A673 (cell line): ENCODE data around the gene C1QTNF8. TPM values are rescaled to one million over a fixed set of nuclear protein-coding genes. Genes with fewer than 3 reads are reported as not detected.
A peak's percentile ranks its signal among the peaks of the same experiment; 100 is the strongest.

ENCODE experiments used
- BruUV-seq: library from RNA; stranded (reverse); fragments of 400-500 nt; replicated peaks from 2 replicates; lab custom pipeline; 2021; lab: Mats Ljungman, UMichigan
- CTCF ChIA-PET: fragments of 300-600 bp; sonication (Branson Sonifier 250); formaldehyde crosslinking; loops from one replicate; lab custom pipeline; 2022; ENCODE audit warnings: antibody characterized with exemption; lab: Charles Lee
- POLR2A ChIA-PET: fragments of 300-600 bp; sonication (Branson Sonifier 250); formaldehyde crosslinking; loops from one replicate; lab custom pipeline; 2022; ENCODE audit warnings: antibody characterized with exemption; ENCODE audit not compliant: low non-redundant PET; lab: Charles Lee
- DNase-seq: peaks from one replicate; pipeline ENCODE4 v3.0.0-alpha.2; 2015; ENCODE audit warnings: low spot score
- H3K27ac ChIP-seq: fragments of 200-600 bp; sonication (generic); 2 replicates; pipeline ENCODE4 v1.5.1; 2016; ENCODE audit warnings: mixed run types, low read depth, mild to moderate bottlenecking, mixed read lengths, antibody characterized with exemption, low read length; ENCODE audit not compliant: poor library complexity, severe bottlenecking
- H3K27me3 ChIP-seq: fragments of 200-600 bp; sonication (generic); replicated peaks from 2 replicates; pipeline ENCODE4 v1.6.1; 2017; ENCODE audit warnings: mixed run types, low read depth, mild to moderate bottlenecking, mixed read lengths, antibody characterized with exemption, low read length; ENCODE audit not compliant: insufficient read depth, poor library complexity
- H3K36me3 ChIP-seq: fragments of 200-600 bp; sonication (generic); 2 replicates; pipeline ENCODE4 v1.6.1; 2016; ENCODE audit warnings: mixed run types, mild to moderate bottlenecking, mixed read lengths, antibody characterized with exemption, low read length; ENCODE audit not compliant: insufficient read depth, poor library complexity, severe bottlenecking
- H3K4me1 ChIP-seq: fragments of 200-600 bp; sonication (generic); 2 replicates; pipeline ENCODE4 v1.6.1; 2017; ENCODE audit warnings: mixed run types, mild to moderate bottlenecking, mixed read lengths, antibody characterized with exemption, low read length; ENCODE audit not compliant: insufficient read depth, poor library complexity, severe bottlenecking
- H3K4me3 ChIP-seq: fragments of 200-600 bp; sonication (generic); 2 replicates; pipeline ENCODE4 v1.5.1; 2016; ENCODE audit warnings: low read depth, mixed run types, mild to moderate bottlenecking, mixed read lengths, low read length; ENCODE audit not compliant: poor library complexity, severe bottlenecking
- H3K9me3 ChIP-seq: fragments of 200-600 bp; sonication (generic); 2 replicates; pipeline ENCODE4 v1.6.1; 2016; ENCODE audit warnings: mixed run types, low read depth, mild to moderate bottlenecking, mixed read lengths, antibody characterized with exemption, low read length; ENCODE audit not compliant: poor library complexity, severe bottlenecking
- EZH2 ChIP-seq: fragments of 200-600 bp; sonication (generic); IDR thresholded peaks from 2 replicates; pipeline ENCODE4 v1.6.1; 2017; ENCODE audit warnings: borderline replicate concordance, low read depth, mild to moderate bottlenecking, mixed read lengths, antibody characterized with exemption, low read length; ENCODE audit not compliant: poor library complexity, severe bottlenecking
- intact Hi-C: fragments of 100-400 bp; cut with micrococcal nuclease; formaldehyde crosslinking; loops from one replicate; pipeline ENCODE4 v1.10.0; 2022; ENCODE audit not compliant: unreplicated experiment
- total RNA-seq: library from RNA; stranded (reverse); gene quantifications from 2 replicates; pipeline ENCODE4 v1.2.3, GENCODE V29; 2021
- TF ChIP-seq, protein P1 (sequence below): fragments of 300-800, 200-600 bp; sonication (generic); conservative IDR thresholded peaks from 2 replicates; pipeline ENCODE4 v1.5.1; 2017; ENCODE audit warnings: low read depth, mild to moderate bottlenecking, antibody characterized with exemption, low read length, moderate library complexity, mixed read lengths

C1QTNF8 gene
- total RNA-seq, 1 experiment from 2014 or later, result not detected

DNA sequence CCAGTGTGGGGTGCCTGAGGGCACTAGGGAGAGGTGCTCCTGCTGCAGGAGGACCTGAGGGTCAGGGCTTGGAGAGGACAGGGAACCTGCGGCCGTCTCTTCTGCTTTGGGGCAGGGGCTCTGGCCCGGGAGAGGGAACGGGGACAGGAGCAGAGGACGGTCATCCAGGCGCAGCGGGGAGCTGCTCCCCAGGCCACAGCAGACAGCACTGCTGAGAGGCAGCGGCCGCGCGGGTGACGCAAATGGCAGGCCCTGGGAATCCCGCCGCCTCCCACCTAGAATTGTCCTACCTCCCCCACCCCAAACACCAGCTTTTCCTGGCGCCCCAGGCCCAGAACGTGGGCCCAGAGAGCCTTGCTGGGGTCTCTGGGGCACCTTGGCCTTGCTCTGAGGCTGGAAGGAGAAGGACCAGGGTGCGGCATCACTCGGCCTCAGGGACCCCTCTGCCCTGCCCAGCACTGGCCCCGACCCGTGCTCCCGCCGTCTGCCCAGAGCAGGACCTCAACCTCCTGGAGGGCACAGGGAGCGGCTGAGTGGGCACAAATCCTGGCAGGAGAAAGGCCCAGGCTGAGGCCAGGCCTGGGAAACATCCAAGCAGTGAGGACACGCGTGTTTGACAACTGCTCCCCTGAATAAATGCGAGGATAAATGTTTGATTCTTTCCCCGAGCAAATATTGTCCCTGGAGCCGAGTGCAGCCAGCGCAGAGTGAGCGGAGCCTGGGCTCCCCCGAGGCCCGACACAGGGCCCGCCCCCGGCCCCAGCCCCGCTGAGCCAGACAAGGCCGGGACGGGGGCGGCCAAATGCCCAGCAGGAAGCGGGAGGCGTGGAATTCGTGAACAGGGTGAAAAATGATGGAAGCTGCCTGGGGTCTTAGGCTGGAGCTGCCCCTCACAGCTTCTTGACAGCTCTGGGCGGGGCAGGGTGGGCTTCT lies 15.0 kb downstream of the C1QTNF8 start:
- Histone ChIP-seq H3K27me3 (no peaks in the 10 kb centered on the region), H3K4me1 (peaks cover 6% of the 10 kb centered on the region), H3K36me3 (no peaks in the 10 kb centered on the region), H3K27ac (no peak overlapping the region), H3K9me3 (no peaks in the 10 kb centered on the region), H3K4me3 (no peak overlapping the region)
- CTCF ChIA-PET, result no interaction called here
- TF ChIP-seq, protein P1, sequence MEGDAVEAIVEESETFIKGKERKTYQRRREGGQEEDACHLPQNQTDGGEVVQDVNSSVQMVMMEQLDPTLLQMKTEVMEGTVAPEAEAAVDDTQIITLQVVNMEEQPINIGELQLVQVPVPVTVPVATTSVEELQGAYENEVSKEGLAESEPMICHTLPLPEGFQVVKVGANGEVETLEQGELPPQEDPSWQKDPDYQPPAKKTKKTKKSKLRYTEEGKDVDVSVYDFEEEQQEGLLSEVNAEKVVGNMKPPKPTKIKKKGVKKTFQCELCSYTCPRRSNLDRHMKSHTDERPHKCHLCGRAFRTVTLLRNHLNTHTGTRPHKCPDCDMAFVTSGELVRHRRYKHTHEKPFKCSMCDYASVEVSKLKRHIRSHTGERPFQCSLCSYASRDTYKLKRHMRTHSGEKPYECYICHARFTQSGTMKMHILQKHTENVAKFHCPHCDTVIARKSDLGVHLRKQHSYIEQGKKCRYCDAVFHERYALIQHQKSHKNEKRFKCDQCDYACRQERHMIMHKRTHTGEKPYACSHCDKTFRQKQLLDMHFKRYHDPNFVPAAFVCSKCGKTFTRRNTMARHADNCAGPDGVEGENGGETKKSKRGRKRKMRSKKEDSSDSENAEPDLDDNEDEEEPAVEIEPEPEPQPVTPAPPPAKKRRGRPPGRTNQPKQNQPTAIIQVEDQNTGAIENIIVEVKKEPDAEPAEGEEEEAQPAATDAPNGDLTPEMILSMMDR, result no peak
- TF ChIP-seq EZH2, result no peak
- peak; percentile 42 for DNase-seq
- POLR2A ChIA-PET, result no interaction called here
- intact Hi-C loops, result no loop called here
- no TSS peak for BruUV-seq

DNA sequence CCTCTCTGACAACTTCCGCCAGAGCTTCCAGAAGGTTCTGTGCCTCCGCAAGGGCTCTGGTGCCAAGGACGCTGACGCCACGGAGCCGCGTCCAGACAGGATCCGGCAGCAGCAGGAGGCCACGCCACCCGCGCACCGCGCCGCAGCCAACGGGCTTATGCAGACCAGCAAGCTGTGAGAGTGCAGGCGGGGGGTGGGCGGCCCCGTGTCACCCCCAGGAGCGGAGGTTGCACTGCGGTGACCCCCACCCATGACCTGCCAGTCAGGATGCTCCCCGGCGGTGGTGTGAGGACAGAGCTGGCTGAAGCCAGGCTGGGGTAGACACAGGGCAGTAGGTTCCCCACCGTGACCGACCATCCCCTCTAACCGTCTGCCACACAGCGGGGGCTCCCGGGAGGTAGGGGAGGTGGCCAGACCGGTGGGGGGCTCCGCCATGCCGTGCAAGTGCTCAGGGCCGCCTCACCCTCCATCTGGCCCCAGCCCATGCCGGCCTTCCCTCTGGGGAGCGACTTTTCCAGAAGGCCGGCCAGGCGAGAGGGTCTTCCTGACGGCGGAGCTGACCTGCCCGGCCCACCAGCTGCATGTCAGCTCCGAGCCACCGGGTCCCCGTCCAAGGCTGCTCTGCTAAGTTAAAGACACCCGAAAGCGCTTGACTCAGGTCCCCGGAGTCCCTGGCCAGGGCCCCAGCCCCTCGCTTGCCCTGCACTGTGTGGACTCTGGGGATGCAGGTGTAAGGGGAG lies 16.1 kb downstream of the C1QTNF8 start:
- H3K4me3 ChIP-seq, result no peak overlapping the region
- intact Hi-C loops, result no loop called here
- no TSS peak for BruUV-seq
- H3K36me3 ChIP-seq, result no peaks in the 10 kb centered on the region
- no peaks in the 10 kb centered on the region for H3K9me3 ChIP-seq
- H3K4me1 ChIP-seq, result peaks cover 6% of the 10 kb centered on the region
- CTCF ChIA-PET, result no interaction called here
- H3K27ac ChIP-seq, result no peak overlapping the region
- peaks cover 6% of the 10 kb centered on the region for H3K27me3 ChIP-seq
- no peak for DNase-seq
- POLR2A ChIA-PET, result no interaction called here
- TF ChIP-seq, protein P1, result no peak
- TF ChIP-seq EZH2, result no peak

DNA sequence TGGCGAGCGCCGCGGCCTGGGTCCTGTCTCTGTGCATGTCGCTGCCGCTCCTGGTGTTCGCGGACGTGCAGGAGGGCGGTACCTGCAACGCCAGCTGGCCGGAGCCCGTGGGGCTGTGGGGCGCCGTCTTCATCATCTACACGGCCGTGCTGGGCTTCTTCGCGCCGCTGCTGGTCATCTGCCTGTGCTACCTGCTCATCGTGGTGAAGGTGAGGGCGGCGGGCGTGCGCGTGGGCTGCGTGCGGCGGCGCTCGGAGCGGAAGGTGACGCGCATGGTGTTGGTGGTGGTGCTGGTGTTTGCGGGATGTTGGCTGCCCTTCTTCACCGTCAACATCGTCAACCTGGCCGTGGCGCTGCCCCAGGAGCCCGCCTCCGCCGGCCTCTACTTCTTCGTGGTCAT lies 16.7 kb downstream of the C1QTNF8 start:
- peaks cover 12% of the 10 kb centered on the region for H3K27me3 ChIP-seq
- CTCF ChIA-PET, result no interaction called here

More for the DNA sequence above, 16.7 kb downstream of the C1QTNF8 start:
- Histone ChIP-seq H3K4me3 (no peak overlapping the region), H3K9me3 (no peaks in the 10 kb centered on the region), H3K27ac (no peak overlapping the region), H3K4me1 (peaks cover 6% of the 10 kb centered on the region), H3K36me3 (no peaks in the 10 kb centered on the region)
- no TSS peak for BruUV-seq
- intact Hi-C loops, result no loop called here
- no peak for DNase-seq
- TF ChIP-seq, protein P1, result no peak
- TF ChIP-seq EZH2, result no peak
- POLR2A ChIA-PET, result no interaction called here
